OCI-LY1 (cell line): Measurements from ENCODE around the gene PPIB.

Source experiments
- H2AFZ ChIP-seq: fragments of 200-600 bp; sonication (generic), shearing (Covaris generic); 2 replicates; pipeline ENCODE4 v1.6.0; 2014; ENCODE audit warnings: antibody characterized with exemption, mild to moderate bottlenecking, low read length
- H3F3A ChIP-seq: fragments of 200-600 bp; sonication (generic), shearing (Covaris generic); 2 replicates; pipeline ENCODE4 v1.6.0; 2014; ENCODE audit warnings: mild to moderate bottlenecking, antibody characterized with exemption, low read length, moderate library complexity; ENCODE audit not compliant: insufficient read depth
- H3K27ac ChIP-seq: fragments of 200-600 bp; sonication (generic); 2 replicates; pipeline ENCODE4 v1.5.1; 2014; ENCODE audit warnings: low read length, mixed run types, mild to moderate bottlenecking, low read depth; ENCODE audit not compliant: poor library complexity, severe bottlenecking
- H3K27me3 ChIP-seq: fragments of 200-600 bp; sonication (generic); 2 replicates; pipeline ENCODE4 v1.6.0; 2014; ENCODE audit warnings: antibody characterized with exemption, mild to moderate bottlenecking, low read length, moderate library complexity; ENCODE audit not compliant: insufficient read depth
- H3K36me3 ChIP-seq: fragments of 200-600 bp; sonication (generic); 2 replicates; pipeline ENCODE4 v1.6.1; 2014; ENCODE audit warnings: mild to moderate bottlenecking, antibody characterized with exemption, low read length, moderate library complexity, mixed read lengths; ENCODE audit not compliant: insufficient read depth
- H3K4me1 ChIP-seq: fragments of 200-600 bp; sonication (generic); 2 replicates; pipeline ENCODE4 v1.5.1; 2014; ENCODE audit warnings: mild to moderate bottlenecking, low read length, moderate library complexity; ENCODE audit not compliant: insufficient read depth, severe bottlenecking
- H3K4me2 ChIP-seq: fragments of 200-600 bp; sonication (generic), shearing (Covaris generic); 2 replicates; pipeline ENCODE4 v1.6.1; 2014; ENCODE audit warnings: low read length
- H3K4me3 ChIP-seq: fragments of 200-600 bp; sonication (generic); 2 replicates; pipeline ENCODE4 v1.5.1; 2014; ENCODE audit warnings: low read length, low read depth, mild to moderate bottlenecking, mixed read lengths; ENCODE audit not compliant: poor library complexity, severe bottlenecking
- H3K79me2 ChIP-seq: fragments of 200-600 bp; shearing (Covaris generic); 2 replicates; pipeline ENCODE4 v1.6.1; 2016; ENCODE audit warnings: mixed run types, low read length, mixed read lengths; ENCODE audit not compliant: insufficient read depth
- H3K9ac ChIP-seq: fragments of 200-600 bp; sonication (generic), shearing (Covaris generic); 2 replicates; pipeline ENCODE4 v1.6.1; 2014; ENCODE audit warnings: mild to moderate bottlenecking, low read length, mixed read lengths
- H3K9me2 ChIP-seq: fragments of 200-600 bp; sonication (generic), shearing (Covaris generic); 2 replicates; pipeline ENCODE4 v1.6.1; 2014; ENCODE audit warnings: low read depth, mild to moderate bottlenecking, low read length, mixed read lengths
- H3K9me3 ChIP-seq: fragments of 200-600 bp; shearing (Covaris generic); 2 replicates; pipeline ENCODE4 v1.6.1; 2014; ENCODE audit warnings: low read length, mixed read lengths
- H4K20me1 ChIP-seq: fragments of 200-600 bp; sonication (generic), shearing (Covaris generic); 2 replicates; pipeline ENCODE4 v1.6.0; 2016; ENCODE audit warnings: mild to moderate bottlenecking, low read length; ENCODE audit not compliant: insufficient read depth
- EZH2 ChIP-seq: fragments of 200-600 bp; sonication (generic), shearing (Covaris generic); IDR thresholded peaks from 2 replicates; pipeline ENCODE4 v1.8.0; 2017; ENCODE audit warnings: borderline replicate concordance, mixed run types, mild to moderate bottlenecking, antibody characterized with exemption, low read length, moderate library complexity, mixed read lengths
- TF ChIP-seq, protein P1 (sequence below): fragments of 200-600 bp; sonication (generic), shearing (Covaris generic); IDR thresholded peaks from 2 replicates; pipeline ENCODE4 v1.5.1; 2017; ENCODE audit warnings: mild to moderate bottlenecking, antibody characterized with exemption, low read length, moderate library complexity, mixed read lengths

PPIB gene

DNA sequence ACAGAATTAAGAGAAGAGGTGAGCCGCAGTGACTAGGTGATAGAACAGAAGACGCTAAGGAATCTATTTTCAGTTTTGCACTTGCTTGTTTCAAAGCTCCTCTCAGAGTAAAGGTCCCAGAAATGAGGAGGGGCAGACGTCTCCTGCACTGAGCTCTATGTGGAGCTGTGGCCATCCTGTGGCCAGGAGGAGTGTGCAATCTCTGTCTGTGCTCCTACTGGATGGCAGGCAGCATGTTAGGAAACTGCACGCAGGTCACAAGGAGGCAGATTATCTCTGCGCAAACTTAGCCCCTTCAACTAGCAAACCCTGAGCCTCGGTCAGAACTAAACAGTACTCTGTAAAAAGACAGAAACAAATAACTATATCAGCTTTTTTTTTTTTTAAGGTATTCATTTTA lies 31.1 kb upstream of the PPIB start:
- Histone ChIP-seq H3K27me3 (no peaks in the 10 kb centered on the region), H3K4me3 (no peak overlapping the region), H3K79me2 (no peaks in the 10 kb centered on the region), H2AFZ (no peak overlapping the region), H3K36me3 (0 out of 2 replicates have a peak, but pooled peaks cover 10% of the 10 kb centered on the region), H3K4me1 (no peaks in the 10 kb centered on the region), H3K27ac (no peak overlapping the region), H3K9me2 (no peaks in the 10 kb centered on the region), H3F3A (no peaks in the 10 kb centered on the region), H4K20me1 (no peaks in the 10 kb centered on the region), H3K9ac (no peak overlapping the region), H3K9me3 (no peaks in the 10 kb centered on the region), H3K4me2 (no peak overlapping the region)
- TF ChIP-seq, protein P1, sequence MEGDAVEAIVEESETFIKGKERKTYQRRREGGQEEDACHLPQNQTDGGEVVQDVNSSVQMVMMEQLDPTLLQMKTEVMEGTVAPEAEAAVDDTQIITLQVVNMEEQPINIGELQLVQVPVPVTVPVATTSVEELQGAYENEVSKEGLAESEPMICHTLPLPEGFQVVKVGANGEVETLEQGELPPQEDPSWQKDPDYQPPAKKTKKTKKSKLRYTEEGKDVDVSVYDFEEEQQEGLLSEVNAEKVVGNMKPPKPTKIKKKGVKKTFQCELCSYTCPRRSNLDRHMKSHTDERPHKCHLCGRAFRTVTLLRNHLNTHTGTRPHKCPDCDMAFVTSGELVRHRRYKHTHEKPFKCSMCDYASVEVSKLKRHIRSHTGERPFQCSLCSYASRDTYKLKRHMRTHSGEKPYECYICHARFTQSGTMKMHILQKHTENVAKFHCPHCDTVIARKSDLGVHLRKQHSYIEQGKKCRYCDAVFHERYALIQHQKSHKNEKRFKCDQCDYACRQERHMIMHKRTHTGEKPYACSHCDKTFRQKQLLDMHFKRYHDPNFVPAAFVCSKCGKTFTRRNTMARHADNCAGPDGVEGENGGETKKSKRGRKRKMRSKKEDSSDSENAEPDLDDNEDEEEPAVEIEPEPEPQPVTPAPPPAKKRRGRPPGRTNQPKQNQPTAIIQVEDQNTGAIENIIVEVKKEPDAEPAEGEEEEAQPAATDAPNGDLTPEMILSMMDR = no peak
- no peak for TF ChIP-seq EZH2

DNA sequence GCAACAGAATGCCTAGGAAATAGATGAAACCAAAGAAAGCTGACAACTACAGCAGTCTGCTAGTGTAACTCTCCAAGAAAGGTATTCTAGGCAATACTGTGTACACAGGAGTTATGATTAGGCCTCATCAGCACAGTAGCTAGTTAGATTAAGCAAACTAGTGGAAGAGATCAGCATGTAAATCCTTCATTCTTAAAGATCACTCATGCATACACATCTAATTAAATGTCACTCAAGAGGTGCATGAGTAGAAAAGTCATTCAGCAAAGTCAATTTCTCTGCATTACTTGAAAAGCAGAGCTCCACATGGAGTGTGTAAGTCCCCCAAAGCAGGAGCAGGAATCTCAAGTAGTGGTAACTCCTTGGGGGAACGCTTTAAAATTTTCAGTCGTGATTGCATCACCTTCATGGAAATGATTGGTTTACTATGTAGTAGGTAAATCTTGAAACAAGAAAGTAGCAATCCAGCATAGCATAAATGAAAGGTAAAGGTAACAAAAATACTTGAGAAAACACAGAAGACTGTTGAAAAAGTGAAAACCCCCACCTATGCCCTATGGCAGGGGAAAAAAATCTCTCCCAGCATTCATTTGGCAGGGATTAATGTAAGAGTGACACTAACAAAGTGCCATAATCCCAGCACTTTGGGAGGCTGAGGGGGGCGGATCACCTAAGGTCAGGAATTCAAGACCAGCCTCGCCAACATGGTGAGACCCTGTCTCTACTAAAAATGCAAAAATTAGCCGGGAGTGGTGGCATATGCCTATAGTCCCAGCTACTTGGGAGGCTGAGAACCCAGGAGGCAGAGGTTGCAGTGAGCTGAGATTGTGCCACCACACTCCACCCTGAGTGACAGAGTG lies 29.4 kb upstream of the PPIB start:
- Histone ChIP-seq H2AFZ (no peak overlapping the region), H4K20me1 (no peaks in the 10 kb centered on the region), H3K27me3 (no peaks in the 10 kb centered on the region), H3K4me2 (no peak overlapping the region), H3K27ac (no peak overlapping the region), H3K4me3 (no peak overlapping the region), H3K4me1 (no peaks in the 10 kb centered on the region), H3K9ac (no peak overlapping the region), H3K79me2 (no peaks in the 10 kb centered on the region), H3F3A (no peaks in the 10 kb centered on the region), H3K9me2 (no peaks in the 10 kb centered on the region), H3K36me3 (peaks cover 15% of the 10 kb centered on the region), H3K9me3 (no peaks in the 10 kb centered on the region)
- TF ChIP-seq, protein P1 = no peak
- no peak for TF ChIP-seq EZH2

DNA sequence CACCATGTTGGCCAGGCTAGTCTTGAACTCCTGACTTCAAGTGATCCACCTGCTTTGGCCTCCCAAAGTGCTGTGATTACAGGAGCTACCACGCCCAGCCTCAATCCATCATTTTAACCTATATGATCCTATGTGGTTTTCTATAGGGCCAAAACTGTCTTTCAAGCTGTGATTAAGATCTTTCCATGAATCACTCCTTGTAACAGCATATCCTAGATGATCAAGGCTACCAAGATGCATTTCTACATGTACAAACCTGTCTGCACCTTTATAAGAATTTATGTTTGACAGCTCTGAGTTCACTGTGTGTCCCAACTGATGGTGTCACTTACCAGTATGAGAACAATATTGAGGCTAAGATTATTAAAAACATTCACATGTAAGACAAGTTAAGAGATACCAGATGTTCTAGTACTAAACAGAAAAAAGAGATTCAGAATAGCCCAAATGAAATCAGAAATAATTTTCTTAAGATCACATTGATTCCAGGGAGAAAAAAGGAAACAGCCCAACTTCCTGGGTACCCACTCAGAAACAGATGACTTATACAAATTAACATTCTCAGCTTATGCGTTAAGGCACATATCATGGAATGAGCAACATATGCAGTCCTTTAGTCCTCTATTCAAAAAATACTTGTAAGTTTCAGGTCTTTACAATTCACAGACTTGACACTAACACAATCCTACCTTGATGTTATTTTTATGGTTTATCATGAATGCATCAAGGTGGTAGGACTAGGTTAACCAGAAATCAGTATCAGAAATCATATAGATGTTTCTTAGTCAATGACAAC lies 24.8 kb upstream of the PPIB start:
- H3K9me3 ChIP-seq = no peaks in the 10 kb centered on the region
- H3K9ac ChIP-seq = no peak overlapping the region
- peaks cover 8% of the 10 kb centered on the region for H3K36me3 ChIP-seq
- H4K20me1 ChIP-seq = no peaks in the 10 kb centered on the region
- H3K4me3 ChIP-seq = no peak overlapping the region
- no peaks in the 10 kb centered on the region for H3K9me2 ChIP-seq
- no peak overlapping the region for H3K27ac ChIP-seq
- no peaks in the 10 kb centered on the region for H3F3A ChIP-seq
- no peak overlapping the region for H2AFZ ChIP-seq
- no peaks in the 10 kb centered on the region for H3K79me2 ChIP-seq
- no peaks in the 10 kb centered on the region for H3K27me3 ChIP-seq
- no peaks in the 10 kb centered on the region for H3K4me1 ChIP-seq
- H3K4me2 ChIP-seq = no peak overlapping the region
- no peak for TF ChIP-seq EZH2
- TF ChIP-seq, protein P1 = no peak
